COLO829 (cell line): ENCODE measurements around the gene SCO2.

ENCODE experiments used
- DNase-seq: peaks from one replicate; pipeline ENCODE4 v3.0.0; 2012; ENCODE audit warnings: low spot score

Gene SCO2

DNA sequence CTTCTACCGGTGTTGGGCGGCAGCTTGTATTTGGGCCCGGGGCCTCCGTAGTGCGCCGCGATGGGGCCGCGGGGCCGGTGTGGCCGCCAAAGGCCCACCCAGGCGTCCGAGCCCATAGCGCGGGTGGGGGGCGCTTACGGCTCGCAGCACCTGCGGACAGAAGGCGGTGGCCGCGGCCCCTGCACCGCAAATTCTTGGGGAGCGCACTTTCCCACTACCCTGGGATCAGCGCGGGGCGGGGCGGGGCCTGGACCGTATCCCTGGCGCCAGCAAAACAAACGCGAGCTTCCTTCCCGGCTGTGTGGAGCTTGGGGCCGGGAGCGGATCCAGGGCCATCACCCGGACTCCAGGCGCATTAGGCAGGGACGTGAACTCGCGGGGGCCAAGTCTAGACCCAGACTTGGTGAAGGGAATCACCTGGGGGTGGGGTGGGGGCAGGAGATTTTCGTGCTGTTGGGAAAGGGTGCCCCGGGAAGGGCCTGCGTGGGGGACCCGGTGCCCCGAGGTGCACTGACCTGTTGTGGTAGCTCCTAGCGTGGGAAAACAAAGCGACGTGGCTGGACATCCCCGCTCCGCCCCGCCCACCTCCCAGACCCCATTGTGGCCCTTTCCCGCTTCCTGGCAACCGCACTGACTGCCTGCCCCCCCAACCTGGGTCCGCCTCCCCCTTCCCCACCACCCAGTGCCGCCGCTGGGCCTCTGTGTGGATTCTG is 6.7 kb upstream of the SCO2 start:
- DNase-seq = no peak

DNA sequence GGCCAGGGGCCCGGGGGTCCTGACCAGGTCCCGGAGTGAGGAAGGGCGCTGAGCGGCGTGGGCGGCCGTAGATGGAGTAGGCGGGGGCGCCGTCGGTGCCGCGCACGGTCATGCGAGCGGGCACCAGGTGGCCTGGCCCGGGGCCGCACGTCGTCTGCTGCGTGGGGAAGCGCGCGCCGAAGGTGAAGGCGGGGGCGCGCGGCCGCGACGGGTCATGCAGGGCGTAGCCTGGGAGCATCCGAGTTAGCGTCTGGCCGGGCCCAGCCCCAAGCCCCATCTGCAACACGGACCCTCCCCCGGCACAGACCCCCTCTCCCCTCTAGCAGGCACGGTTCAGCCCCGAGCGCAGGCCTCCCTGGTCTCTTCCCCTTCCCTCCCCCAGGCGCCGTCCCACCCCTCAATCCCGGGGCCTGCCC is 6.2 kb upstream of the SCO2 start:
- DNase-seq = no peak

DNA sequence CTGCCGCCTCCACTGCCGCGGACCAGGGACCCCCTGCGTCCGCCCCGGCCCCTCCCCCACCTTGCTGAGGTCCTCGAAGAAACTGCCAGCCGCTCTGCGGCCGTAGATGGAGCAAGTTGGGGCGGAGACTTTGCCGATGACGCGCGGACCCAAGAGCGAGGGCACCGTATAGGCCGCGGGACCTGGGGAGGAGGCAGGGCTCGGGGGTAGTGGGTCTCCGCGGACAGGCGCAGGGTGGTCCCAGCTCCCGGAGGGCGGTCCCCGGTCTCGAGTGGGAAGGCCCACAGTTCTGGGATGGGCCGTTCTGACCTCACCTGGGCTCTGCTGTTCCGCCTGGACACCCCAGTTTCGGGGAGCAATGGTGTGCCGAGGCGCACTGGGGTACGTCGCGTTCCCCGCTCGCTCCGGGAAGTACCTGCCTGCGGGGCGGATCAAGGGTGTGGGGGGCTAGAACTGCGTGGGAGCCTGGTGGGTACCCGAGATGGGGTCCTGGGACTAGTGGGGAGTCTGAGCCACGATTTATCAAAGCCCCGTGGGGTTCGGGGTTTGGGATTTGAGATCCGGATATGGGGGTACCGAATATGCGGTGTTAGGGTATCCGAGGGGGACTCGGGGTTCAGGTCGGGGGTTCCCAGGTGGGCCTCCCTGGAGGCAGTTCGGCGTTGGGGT is 5.6 kb upstream of the SCO2 start:
- no peak for DNase-seq

DNA sequence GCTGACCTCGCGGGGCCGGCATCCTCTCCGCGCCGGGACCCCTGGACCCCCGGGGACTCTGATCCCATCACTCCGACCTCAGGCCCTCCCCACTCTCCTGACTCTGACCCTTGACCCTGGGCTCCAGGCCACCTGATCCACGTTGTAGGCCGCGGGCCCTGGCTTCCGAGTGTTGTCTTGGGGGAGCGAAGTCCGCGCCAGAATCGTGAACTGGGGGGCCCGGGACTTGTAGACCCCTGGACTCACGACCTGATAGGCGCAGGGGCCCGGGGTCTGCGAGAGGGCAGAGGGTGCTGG is 5.1 kb upstream of the SCO2 start:
- DNase-seq = no peak

DNA sequence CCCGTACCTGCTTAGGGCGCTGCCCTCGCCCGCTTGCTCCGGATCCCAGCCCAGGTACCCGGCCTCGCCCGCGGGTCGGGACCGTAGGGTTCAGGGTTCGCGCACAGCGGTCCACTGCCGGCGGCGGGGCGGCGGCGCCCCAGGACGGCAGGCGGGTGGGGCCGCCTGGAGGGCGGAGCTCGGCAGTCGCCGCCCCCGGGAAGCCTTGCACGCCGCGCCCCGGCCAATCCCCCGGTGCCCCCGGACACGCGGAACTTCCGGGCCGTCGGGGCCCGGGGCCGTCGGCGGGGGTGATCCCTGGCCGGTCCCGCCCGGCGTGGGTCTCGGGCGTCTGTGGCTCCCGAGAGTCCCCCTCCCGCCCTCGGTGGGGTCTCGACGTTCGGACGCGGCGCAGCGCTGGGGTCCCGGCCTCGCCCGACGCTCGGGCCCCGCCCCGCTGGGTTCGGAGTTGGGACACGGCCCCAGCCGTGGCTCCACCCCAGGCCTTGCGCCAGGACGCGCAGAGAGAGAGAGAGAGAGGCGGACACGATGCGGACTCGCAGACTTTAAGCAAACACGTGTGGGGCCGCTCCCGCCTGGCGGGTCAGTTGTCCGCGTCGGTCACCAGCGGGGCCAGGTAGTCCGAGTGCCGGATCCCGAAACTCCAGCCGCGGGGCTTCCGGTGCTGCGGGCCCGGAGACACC is 4.6 kb upstream of the SCO2 start, which contains the start of gene TYMP:
TYMP (minus strand) TSS at position 116 of the 683 bp plus-strand sequence. CDS start 303 bp downstream, outside the sequence.
- DNase-seq = no peak

DNA sequence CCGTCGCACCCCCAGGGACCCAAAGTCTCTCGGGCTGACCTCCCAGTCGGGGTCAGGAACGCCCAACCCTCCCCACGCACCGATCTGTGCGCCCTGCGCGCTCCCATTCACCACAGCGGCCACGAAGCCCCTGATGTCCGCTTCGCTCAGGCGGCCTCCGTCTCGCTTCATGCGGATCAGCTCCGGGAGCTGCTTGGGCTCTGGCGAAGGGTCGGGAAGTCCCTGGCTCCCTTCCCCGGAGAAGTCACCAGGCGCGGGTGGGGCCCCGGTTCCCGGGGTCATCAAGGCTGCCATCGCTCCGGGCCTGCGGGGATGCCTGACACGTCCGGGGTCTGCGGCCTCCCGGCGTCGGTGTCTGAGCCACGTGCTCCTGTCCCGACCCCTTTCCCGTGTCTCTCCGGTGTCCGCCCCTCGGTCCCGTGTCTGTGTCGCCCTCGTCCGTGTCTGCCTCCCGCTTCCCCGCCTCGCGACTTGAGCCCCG is 4.1 kb upstream of the SCO2 start:
- DNase-seq = no peak

DNA sequence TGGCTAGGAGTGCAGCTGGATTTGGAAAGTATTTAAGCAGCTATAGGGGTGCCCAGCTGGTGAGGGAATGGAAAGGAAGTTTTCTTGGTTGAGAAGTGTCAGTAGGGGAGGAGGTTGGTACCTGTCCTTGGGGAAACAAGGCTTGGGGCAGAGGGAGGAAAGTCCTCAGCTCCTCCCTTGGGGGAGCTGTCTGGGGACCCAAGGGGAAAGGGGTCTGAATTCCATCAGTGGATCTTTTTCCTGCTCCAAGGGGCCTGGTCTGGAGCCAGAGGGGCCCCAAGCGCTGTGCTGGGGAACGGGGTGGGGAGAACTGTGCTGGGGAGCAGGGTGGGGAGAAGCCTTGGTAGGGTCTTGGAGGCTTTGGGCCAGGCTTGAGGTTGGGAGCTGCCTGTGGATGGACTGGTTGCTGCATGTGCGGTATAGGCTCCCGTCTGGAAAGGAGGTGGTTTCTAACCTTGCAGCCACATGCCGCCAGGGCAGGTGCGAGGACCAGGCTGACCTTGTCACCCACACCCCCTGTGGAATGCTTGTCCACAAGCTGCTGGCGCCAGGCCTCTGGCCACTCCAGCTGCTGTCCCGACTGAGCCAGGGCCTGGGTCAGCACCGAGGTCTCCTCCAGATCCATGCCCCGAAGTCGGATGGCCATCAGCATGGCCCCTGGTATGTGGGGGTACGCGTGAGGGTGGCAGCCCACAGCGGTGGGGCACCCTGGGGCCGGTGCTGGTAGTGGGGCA is 3.5 kb upstream of the SCO2 start:
- no peak for DNase-seq

DNA sequence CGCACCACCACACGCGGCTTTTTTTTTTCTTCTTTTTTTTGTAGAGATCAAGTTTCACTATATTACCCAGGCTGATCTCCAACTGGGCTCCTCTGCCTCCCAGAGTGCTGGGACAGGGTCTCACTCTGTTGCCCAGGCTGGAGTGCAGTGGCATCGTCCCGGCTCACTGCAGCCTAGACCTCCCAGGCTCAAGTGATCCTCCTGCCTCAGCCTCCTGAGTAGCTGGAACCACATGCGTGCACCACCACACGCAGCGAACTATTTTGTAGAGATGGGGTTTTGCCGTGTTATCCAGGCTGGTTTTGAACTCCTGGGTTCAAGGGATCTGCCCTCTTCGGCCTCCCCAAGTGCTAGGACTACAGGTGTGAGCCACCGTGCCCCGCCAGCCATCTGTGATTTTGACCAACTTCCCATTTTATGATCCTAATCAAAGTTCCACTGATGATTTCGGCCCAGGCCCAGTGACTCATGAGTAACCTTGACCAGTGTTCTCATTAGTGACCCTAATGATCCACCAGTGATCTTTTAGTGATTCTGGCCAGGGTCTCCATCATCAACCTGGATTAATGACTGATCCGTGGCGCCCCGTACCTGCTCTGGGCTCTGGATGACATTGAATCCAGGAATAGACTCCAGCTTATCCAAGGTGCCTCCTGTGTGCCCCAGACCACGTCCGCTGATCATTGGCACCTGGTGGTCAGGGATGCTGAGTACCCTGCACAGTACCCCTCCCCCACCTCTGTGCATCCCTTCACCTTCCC is 2.7 kb upstream of the SCO2 start:
- DNase-seq = no peak

DNA sequence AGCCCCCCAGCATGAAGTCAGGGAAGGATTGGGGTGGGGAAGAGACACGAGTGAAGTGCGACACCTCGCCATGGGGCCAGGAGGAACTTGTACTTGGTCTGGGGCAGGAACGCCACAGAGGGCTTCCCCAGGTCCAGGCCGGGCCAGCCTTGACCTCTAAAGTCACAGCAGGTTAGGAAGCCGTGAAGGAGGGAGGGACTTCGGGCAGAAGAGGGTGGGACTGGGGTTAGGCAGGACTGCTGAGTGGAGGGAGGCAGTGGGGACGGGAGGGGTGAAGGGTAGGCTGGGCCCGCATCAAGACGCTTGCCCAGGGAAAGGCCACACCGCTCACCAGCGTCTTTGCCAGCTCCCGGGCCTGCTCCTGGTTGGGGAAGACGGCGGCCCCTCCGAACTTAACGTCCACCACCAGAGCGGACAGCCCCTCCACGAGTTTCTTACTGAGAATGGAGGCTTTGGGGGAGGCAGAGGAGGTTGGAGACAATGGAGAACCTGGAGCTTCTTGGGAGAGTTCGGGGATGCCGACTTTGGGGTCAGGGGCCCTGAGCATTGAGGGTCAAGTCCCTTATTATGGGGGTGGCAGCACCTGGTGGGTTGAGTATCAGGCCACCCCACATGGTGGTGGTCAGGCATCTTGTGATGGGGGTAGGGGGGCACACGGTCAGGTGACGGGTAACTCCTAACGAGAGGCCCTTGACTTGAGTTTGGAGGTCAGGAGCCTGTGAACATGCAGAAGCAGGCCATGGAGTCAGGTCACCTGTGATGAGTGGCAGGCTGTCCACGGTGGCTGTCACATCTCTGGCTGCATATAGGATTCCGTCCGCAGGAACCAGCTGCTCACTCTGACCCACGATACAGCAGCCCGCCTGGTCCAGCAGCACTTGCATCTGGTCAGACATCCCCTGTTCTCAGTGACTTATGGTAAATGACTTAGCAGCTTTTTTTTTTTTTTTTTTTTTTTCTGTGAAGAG is 1.7 kb upstream of the SCO2 start:
- no peak for DNase-seq

DNA sequence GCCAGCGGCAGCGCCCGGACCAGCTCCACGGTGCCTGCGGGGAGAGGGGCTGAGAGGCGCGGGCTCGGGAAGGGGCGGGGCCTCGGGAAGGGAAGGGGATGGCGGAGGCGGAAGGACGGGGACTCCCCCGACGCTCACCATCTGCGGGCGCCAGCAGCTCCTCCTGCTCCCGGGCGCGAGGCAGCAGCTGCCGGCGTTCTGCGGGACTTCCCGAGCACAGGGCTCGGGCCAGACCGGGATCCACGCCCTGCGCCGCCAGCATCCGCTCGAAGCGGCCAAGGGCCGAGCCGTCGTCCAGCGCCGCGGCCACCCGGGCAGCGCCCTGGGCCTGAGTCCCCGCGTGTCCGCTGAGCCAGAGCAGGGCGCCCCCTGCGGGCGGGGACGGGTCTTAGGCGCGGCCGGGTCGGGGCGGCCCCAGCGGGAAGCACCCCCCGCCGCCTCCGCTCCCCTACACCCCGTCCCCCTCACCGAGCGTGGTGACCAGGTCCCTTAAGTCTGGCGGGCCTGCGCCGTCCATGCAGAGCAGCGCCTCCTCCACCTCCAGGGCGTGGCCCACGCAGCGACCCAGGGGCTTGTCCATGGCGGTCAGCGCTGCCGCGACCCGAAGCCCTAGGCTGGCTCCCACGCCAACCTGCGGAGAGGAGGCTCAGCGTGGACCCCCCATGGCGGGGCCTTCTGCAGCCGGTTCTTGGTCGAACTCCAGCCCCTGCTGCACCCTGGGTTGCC is 873 bp upstream of the SCO2 start:
- peak; percentile 76 for DNase-seq

DNA sequence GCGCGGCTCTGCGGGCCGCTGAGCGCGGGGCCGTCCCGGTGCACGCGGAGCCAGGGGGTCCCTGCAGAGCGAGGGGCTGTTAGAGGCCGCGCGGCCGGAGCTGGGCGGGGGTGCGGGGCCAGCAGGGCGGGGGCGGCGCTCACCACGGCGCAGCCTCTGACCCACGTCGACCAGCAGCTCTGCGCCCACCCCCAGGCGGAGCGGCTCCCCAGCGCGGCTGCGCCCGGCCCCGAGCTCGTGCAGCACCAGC is 385 bp upstream of the SCO2 start:
- no peak for DNase-seq

DNA sequence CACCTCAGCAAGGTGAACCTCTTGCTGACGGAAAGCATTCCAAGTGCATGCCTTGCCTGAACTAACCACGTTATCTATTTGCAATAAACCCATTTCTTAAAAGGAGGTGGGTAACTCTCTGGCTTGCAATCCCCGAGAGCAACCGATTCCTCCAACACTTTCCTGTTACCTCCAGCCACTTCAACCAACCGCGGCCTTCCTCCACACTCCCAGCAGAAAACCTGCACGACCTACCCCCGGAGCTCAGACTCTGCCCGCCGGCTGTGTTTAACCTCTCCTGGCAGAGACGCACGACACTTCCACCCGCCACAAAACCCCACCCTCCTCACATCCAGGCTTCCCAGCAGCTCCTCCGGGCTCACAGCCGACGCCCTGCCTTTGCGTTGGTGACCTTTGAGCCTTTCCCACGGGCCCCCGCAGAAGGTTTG is 708 bp downstream of the SCO2 start:
- DNase-seq = no peak

DNA sequence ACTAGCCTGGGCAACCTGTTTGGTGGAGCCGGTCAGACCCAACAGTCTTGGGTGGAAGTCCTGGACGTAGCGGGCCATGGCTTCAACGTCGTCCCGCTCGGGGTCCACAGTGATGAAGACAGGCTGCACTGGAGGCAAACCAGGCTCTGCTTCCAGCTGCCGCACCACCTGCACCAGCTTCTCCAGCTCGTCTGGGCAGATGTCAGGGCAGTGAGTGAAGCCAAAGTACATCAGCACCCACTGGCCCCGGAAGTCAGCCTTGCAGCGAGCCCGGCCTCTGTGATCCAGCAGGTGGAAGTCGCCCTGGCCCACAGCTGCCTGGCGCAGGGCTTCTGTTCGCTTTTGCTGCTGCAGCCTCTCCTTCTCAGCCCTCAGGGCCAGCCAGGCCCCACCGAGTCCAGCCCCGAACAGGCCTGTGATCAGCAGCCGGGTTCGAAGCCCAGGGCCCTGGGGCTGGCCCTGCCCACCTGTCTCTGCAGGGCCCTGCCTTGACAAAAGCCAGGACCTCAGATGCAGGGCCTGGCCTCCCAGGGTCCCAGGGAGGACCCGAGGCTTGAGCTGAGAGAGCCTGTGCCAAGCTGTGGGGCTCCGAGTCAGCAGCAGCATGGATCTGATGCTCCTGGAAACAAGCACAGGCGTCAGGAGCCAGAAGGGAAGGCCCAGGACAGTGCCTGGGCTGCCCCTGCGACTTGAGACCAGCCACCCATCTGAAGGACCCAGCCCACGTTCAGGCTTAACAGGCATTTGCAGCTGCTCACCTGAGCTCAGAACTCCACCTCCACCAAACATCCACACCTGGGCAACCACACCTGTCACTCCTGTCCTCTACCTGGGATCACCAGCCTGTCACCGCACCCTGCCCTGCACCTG is 1.4 kb downstream of the SCO2 start:
- DNase-seq = no peak

DNA sequence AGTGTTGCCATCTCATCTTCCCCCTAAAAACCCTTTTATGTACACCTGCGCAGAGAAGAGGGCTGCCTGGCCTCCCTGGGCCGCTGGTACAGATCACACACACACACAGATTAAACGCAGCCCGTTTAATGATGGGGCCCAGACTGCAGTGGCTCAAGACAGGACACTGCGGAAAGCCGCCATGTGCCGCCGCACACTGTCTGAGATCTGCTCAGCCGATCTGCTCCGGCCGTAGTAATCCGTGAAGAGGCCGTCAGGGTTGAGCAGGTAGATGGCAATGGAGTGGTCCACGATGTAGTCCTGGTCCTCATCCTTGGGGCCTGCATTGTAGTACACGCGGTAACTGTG is 2.0 kb downstream of the SCO2 start:
- DNase-seq = no peak

DNA sequence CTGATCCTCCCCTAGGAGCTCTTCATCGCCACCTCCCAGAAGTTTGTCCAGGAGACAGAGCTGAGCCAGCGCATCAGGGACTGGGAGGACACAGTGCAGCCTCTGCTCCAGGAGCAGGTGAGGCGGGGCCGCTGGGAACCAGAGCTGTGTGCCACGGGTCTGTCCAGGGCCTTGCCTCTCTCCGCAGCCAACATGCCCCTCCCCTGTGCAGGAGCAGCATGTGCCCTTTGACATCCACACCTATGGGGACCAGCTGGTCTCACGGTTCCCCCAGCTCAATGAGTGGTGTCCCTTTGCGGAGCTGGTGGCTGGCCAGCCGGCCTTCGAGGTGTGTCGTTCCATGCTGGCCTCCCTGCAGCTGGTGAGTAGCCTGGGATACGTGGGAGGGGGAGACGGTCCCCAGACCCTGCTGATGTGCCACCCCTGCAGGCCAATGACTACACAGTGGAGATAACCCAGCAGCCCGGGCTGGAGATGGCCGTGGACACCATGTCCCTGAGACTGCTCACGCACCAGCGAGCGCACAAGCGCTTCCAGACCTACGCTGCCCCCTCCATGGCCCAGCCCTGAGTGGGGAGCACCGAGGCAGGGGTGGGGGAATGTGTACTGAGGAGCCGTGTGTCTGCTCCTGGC is 2.5 kb downstream of the SCO2 start:
- no peak for DNase-seq

DNA sequence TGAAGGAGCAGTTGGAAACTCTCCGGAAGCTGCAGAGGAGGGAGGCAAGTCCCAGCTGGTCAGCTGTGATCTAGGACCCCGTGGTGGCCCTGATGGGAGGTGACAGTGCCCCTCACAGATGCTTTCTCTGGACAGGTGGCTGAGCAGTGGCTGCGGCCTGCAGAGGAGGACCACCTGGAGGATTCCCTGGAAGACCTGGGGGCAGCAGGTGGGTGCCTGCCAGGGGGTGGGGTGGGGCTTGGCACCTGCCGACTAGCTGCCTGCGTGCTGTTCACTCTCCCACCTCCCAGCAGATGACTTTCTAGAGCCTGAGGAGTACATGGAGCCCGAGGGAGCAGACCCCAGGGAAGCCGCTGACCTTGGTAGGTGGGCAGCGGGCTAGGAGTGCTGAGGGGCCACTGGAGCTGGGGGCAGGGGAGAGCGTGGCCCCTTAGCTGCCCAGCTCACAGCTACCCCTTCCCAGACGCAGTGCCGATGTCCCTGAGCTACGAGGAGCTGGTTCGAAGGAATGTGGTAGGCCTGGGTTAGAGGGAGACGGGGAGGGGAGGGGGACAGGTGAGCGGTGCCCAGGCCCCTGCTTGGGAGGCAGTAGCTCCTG is 3.1 kb downstream of the SCO2 start:
- DNase-seq = no peak

DNA sequence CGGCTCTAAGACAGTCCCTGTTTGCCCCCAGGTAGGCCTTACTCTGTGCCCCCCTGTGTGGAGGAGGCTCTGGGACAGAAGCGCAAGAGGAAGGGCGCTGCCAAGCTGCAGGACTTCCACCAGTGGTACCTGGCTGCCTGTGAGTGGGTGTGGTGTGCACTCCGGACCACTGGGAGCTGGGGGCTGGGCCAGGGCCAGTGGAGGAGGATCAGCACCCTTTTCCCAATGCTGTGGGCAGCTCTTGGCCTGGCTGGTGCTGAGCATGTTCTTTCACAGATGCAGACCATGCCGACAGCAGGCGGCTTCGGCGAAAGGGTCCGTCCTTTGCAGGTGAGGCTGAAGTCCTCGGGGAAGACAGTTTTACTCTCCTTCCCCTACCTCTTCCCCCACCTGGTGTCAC is 3.7 kb downstream of the SCO2 start:
- no peak for DNase-seq

DNA sequence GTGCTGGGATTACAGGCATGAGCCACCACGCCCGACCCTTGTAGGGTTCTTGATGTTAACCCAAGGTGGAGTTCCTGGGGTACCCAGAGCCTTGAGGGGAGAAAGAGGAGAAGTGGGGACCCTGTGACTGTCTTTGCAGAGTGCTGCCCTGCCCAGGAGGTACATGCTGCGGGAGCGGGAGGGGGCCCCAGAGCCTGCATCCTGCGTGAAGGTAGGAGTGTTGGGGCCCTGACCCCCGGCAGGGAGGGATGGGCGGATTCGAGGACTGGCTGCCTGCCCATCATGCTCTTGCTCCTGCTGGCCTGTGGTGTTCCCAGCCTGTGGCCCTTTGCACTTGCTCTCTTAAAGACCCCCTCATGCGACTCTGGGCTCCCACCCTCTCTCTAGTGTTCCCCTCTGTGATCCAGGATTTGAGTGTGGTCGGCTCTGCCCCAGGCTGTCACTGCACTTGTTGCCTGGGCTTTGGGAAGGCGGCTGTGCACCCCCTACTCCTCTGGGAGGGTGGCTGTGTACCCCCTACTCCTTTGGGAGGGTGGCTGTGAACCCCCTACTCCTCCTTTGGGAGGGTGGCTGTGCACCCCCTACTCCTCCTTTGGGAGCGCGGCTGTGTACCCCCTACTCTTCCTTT is 4.5 kb downstream of the SCO2 start:
- DNase-seq = no peak
